GM21619 (cell line): ENCODE measurements around the gene ADRA2B.
"Not testable (repeated sequence)": the region's sequence is repeated elsewhere in the genome, so short reads cannot be mapped to it uniquely, and the experiment has no call there.

ENCODE experiments used
- ATAC-seq: cut with Tn5 transposase; IDR thresholded peaks from one replicate; pipeline ENCODE4 v1.9.1; 2021; ENCODE audit not compliant: unreplicated experiment

The ADRA2B gene

DNA sequence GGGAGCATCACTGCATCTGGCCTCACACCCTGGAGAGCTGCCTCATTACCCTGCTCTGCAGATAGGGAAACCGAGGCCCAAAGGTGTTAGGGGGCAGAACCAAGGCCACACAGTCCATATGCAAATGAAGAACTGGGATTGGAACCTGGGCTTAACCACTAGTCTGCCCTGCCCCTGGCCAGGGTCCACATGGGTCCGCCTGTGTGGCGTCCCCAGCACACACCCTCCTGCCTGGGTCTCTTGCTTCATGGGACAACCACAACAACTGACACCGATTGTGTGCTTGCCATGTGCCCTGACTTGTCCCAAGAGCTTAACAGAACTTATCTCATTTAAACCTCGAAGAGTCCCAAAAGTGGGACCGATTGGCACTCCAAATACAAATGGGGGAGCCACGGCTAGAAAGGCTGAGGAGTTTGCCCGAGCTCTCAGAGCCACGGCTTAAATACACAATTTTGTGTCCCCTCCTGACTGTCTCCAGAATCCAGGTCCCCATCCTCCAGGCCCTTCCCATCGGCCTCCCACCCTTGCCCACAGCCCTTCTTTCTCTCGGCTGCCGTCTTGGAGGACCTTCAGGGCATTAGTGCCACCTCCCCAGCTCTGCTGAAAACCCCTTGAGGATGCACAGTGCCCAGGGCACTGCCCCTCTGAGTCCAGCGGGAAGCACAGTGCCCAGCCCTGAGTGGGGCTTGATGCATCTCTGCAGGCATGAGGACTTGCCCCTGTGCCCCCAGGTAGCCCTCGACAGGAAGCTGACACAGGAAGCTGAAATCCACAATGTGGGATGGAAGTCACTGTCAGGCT is 34.6 kb upstream of the ADRA2B start:
- ATAC-seq, result no peak

DNA sequence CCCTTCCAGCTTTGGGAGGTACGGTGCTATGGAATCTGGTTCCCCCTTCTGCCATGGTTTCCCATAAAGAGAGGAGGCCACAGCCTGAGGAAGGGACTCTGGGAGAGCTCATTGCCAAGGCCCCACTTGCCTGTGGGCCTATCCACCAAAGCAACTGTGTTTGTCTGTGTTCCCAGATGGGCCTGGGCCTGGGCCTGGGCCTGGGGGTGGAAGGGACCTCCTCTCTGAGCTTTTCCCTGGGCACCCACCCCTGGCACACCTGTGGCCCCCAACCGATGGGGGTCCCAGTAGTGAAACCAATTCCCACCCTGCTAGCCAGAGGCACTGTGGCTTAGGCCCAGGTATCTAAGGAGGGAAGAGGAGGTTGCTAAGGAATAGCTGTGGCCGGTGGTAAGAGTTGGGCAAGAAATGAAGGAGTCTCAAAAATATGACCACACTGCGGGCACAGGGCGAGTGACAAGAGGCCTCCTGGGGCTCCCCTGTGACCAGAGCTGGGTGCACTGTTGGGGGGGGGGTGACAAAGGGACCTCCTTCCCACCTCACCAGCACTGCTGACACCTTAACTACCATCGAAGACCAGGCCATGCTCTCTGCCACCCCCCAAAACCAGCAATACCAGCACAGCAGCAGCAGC is 33.8 kb upstream of the ADRA2B start:
- ATAC-seq, result no peak

DNA sequence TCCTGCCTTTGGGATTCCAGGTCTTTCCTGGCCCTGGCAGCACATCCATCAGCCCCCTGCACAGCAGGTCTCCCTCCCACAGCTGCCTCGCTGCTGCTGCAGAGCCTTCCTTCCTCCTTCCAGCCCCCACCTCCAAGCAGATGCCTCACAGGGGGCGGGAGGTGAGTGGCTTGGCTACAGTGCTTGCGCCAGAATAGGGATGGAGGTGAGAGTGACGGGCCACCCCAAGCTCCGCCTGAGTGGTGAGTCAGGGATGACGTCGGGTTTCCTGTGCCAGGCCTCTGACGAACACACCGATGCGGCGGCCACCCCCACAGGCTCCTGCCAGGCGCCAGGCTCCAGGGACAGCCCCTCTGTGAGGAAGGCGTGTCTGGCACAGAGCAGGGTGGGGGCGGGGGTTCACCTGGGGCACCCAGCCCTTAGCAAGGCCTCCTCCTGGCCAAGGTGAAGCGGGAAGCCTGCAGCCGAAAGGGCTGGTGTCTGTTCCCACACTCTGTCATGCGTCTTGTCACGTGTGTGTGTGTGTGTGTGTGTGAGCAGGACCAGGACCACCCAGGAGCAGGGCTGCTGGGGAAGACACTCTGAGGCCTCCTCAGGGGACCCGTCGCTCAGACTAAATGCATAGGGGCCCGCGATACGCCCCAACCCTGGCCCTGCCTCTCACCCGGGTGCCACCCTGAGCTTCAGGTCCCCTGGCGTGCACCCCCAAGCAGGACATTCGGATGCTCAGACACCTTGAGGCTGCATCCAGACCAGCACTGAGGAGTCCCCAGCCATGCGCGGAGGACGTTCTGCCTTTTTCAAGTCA is 32.2 kb upstream of the ADRA2B start:
- ATAC-seq, result peak; percentile 38

DNA sequence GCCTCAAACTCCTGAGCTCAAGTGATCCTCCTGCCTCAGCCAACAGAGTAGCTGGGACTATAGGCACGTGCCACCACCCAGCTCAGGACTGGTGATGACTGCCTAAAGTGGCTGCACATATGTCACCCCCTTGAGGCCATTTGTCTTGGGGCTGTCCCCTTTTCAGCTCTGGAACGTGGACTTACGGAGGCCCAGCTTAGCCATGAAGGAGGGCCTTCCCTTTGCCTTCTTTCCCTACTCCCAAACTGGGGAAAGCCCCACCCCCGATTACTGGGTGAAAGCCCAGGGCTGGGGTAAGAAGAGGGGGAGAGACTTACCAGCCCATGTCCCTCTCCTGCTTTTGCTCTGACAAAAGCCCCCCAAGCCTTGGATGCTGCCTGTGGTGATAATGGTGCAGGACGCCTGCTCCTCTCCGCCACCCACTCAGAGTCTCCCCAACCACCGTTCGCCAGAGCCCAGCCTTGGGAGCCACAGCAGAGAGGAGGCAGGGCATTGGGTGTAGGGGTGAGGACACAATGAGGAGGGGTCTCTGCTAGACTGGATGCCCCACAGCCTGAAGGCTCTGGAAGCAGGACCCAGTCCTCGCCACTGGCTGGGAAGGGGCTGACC is 31.3 kb upstream of the ADRA2B start:
- ATAC-seq, result no peak

DNA sequence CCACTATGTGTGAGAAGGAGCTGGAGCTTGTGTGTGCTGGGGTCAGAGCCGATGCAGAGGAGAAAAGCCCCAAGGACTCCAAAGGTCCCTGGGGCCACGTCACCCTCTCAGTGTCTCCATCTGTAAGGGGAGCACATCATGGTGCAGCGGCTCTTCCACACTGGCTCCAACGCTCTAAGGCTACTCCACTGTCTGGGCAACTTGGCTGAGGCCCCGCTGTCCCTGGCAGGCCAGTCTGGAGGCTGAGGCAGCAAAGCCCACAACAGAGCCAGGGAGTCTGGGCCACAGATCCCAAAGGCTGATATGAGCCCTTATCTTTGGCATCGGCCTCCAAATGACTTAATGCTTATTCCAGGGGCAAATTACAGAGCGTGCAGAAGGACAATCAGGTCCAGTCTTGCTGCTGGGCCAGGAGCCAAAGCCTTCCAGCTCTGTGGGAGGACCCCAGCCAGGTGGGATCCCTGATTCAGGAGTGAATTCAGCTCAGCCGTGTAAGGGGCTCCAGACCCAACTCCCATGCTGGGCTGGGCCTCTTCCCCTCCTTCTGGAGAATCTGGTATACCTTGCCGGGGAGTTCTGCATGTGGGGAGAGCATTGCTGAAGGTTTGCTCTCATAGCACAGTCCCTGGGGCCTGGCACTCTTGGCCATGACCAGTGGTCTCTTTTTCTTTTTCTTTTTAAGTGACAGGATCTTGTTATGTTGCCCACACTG is 30.7 kb upstream of the ADRA2B start:
- ATAC-seq, result no peak

DNA sequence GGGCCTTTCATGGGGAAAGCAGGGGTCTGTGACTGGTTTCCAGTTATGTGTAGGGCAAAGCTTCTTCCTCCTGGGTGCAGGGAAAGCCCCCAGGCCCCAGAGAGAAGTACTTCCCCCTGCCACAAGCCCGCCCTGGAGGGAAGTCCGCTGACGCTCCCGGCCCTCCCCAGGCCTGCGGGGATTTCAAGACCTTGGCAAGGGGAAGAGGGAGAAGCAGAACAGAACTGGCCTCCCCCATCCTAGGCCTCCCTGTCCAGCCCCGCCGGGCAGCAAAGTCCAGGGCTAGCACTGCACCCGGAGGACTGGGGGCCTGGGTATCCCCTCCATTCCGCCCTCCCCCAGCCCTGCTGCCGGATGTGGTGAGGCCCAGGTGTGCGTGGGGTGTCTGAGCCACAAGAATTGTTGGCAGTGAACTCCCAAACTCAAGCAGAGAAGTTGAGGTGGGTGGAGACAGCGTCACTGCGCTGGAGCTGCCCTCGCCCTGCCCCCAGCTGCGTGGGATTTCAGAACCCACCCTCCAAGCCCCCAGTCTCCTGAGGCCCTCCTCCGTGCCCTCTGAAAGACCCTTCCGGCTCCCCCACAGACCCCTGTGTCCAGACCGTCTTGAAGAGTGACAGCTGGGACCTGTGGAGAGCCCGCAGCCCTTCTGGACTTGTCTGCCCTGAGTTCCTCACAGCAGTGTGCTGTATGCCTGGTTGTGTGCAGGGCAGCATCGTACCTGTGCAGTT is 29.9 kb upstream of the ADRA2B start:
- peak; percentile 24 for ATAC-seq

DNA sequence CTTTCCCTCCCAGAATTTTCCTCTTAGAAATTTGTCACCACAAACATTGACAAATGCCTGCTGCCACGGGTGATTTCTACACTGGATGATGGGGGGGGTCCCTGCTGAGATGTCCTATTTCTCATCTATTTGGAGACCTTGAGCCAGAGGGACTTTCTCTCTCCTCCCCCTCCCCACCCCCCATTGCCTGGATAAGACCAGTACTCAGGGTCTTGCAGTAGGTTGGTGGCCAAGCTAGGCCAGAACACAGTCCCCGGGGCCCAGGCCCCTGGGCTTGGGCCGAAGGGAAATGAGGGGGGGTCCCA is 29.4 kb upstream of the ADRA2B start:
- ATAC-seq, result no peak

DNA sequence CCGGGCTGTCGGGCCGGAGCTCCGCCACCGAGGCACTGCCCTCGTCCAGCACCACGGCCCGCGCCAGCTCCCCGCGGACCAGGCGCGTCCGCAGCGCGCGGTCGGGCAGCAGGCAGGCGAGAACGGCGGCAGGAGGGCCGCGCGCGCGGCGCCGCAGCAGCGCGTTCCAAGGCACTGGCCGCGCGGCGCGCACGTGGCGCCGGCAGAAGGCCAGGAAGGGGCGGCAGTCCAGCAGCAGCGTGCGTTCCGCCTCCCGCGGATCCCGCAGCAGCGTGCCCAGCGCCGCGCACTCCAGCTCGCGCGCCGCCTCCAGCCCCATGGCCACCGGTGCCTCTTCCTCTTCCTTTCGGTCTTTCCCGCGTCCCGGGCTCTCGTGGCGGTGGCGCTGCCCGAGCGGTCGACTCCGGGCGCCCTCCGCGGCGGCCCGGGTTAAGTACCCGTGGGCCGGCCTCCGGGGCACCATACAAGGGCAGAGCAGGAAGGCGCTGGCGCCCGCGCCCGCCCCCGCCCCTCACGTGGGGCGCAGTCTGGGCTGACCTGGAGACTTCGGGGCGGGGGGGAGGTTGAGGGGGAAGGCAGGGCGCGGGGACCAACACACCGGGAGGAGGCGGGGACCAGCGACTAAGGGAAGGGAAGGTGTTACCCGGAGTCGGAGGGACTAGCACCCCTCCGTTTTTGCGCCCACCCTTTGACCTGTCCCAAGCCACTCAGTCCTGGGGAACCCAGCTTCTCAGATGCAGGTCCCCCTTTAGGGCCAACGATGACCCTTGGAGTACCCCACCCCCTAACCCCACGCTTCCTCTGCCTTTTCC is 28.9 kb upstream of the ADRA2B start, which contains the start of gene DUSP2:
TSS of gene DUSP2 (minus strand) at position 405 of the 812 bp plus-strand sequence. CDS start at position 319, 86 bp downstream.
- ATAC-seq, result peak; percentile 41

DNA sequence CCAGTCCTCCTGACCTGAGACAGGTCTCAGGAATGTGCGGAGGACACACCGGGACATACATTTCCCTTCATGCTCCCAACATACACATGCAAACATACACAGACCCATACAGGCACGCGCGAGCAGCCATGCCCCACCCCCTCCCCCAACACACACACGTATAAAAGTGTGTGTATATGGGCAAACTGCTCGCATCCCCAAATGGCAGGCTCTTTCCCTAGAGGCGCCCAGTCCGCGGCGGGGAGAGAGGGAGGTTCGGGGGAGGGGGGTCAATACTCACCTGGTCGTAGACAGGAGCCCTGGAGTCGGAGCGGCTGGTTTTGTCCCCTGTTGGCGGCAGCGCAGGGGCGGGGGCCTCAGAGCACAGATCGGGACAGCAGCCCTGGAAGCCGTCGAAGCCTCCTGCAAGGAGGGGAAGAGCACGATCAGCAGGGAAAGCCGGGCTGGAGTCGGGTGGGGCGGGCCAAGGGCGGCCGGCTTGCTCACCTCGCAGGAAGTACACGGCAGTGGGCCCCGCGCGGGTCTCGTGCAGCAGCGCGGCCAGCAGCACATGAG is 28.2 kb upstream of the ADRA2B start:
- ATAC-seq, result peak; percentile 1

DNA sequence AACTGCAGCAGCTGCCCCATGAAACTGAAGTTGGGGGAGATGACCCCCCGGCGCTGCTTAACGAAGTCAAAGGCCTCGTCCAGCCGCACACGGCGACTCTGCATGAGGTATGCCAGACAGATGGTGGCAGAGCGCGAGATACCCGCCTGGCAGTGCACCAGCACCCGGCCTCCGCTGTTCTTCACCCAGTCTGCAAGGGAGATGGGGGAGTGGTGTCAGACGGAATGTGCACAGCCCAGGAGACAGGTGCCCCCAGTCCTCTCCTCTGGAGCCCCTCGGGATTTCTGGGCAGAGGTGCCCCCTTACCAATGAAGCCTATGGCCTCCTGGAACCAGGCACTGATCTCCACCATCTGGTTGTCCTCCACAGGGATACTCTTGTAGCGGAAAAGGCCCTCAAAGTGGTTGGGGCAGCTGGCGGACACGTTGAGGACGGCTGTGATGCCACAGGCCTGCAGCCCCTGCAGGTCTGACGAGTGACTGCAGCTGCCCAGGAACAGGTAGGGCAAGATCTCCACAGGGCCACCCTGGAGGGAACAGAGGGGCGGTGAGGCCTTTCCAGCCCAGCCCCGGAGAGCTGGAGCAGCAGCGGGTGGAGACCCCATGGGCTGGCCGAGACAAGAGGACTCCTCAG is 27.6 kb upstream of the ADRA2B start:
- no peak for ATAC-seq

DNA sequence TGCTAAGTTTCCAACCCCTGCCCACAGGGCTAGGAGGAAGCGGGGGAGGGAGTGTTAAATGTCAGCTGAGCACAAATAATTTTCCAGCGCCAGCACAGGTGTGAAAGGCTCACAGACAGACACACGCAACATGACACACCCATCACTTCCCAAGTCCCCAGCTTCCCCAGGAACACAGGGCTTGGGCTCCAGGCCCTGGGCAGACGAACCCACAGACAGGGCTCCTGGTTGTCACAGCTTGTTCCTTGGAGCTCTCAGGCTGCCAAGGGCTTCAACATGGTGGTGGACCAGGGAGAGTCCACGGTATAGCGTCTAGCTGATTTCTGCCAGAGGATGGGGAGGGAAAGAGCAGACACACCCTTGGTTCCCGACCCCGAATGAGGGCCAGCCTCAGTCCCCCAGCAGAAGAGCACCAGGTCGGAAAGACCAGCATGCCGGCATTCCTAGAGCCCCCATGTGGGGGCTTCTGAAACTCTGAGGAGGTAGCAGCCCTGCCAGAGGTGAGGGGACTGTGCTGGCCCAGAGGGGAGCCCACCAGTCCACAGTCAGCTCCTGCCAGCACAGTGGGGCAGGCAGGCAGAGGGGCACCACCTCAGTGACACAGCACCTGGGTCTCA is 27.0 kb upstream of the ADRA2B start:
- ATAC-seq, result no peak

DNA sequence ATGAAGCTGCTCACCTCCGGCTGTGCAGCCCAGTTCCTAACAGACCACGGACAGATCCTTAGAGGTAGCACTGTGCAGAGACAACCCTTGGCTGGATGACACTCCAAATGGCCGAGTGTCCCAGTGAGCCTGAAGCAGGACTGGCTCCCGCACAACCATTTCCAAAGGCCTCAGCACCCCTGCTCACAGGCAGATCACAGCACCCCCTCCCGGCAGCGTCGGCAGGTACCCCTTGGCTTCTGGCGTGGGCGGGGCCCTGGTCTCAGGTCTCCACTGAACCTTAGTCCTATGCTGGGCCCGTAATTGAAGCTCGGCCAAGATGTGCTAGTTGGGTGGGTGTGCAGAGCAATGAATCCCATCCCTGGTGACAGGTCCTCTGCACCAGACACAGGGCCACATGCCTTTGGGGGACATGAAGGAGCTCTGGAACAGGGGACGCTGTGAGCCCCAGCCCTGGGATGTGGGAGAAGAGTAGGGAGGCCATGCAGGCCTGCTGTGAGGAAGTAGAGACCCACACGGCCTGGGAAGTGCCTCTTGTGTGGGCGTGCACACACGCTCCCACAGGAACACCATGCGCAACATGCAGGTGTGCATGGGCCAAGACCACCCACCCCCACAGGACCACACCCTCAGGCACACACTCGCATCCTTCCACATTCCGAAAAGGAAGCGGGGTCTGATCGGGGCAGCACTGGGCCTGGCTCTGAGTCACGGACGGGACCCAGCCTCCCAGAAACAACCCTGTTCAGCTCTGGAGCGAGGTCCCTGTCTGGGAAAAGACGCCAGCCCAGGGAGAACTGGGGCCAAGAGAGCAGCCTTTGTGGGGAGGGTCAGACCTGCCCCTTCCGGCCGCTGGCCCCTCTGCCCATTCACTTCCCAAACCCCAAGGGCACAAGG is 26.1 kb upstream of the ADRA2B start:
- ATAC-seq, result no peak

DNA sequence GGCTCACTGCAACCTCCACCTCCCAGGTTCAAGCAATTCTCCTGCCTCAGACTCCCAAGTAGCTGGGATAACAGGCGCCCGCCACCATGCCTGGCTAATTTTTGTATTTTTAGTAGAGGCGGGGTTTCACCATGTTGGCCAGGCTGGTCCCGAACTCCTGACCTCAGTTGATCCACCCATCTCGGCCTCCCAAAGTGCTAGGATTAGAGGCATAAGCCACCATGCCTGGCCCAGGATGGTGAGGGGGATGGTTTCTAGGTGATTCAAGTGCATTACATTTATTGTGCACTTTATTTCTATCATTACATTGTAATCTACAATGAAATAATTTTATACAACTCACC is 25.2 kb upstream of the ADRA2B start:
- ATAC-seq, result not testable (repeated sequence)

DNA sequence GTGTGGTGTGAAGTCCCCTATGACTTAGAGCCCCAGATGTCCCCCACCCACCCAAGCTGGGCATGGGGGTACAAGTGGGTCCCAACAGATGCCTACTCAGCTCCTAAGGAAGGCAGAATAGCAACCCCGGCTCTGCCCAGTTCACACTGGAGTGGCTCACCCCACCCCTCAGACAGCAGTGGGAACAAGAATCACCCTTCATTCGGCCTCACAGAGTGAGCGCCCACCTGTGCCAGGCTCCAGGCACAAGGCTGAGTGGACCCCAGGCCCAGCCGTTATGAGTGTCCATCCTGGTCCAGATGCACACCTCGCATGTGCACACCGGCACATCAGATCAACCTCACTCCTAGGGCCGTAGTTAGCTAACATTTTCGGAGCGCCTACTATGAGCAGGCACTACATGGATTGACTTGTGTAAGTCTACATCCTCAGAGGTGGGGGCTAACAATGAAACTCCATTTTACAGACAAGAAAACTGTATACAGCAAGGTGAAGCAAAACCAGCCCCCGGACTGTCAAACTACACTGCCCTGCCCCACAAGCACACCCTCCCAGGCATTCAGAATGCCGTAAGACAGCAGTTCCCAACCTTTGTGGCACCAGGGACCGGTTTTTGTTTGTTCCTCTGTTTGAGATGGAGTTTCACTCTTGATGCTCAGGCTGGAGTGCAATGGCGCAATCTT is 24.7 kb upstream of the ADRA2B start:
- no peak for ATAC-seq

DNA sequence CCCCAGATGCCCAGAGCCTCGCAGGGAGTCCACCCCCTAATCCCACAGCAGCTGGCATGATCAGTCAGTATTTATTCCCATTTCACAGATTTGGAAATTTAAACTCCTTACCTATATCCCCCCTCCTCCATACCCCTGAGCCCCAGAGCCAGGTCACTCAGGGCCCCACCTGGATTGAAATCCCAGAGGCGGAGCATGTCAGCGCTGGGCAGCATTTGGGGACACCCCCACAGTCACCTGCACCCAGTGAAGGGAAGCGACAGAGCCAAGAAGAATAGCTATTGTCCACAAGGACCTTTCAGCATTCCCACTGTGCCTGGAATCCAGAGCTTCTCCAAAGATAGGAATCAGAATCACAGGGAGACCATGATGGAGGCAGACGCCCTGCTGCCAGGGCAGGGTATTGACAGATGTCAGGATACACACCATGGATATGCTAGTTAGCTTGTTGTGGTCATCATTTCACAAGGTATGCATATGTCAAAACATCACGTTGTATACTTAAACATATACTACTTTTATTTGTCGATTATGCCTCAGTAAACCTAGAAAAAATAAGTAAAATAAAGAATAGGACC is 22.9 kb upstream of the ADRA2B start:
- no peak for ATAC-seq
